Ishikawa (cell line): Measurements from ENCODE around the gene RER1.

Source experiments
- CREB1 ChIP-seq: IDR thresholded peaks from 2 replicates; pipeline ENCODE4 v1.6.1; 2012; ENCODE audit warnings: low read depth
- EGR1 ChIP-seq: IDR thresholded peaks from 2 replicates; pipeline ENCODE4 v1.6.1; 2012
- EP300 ChIP-seq: IDR thresholded peaks from 2 replicates; pipeline ENCODE4 v1.6.1; 2012; ENCODE audit warnings: borderline replicate concordance
- FOXM1 ChIP-seq: IDR thresholded peaks from 2 replicates; pipeline ENCODE4 v1.6.1; 2012; ENCODE audit warnings: low read depth, borderline replicate concordance
- MAX ChIP-seq: IDR thresholded peaks from 2 replicates; pipeline ENCODE4 v1.6.1; 2012
- NFIC ChIP-seq: IDR thresholded peaks from 2 replicates; pipeline ENCODE4 v1.6.1; 2012
- RAD21 ChIP-seq: IDR thresholded peaks from 2 replicates; pipeline ENCODE4 v1.6.1; 2012; ENCODE audit warnings: low read depth
- REST ChIP-seq: IDR thresholded peaks from 2 replicates; pipeline ENCODE4 v1.6.1; 2012; ENCODE audit warnings: low read depth, mild to moderate bottlenecking
- TAF1 ChIP-seq: IDR thresholded peaks from 2 replicates; pipeline ENCODE4 v1.6.1; 2012; ENCODE audit warnings: low read depth, mild to moderate bottlenecking
- TCF12 ChIP-seq: IDR thresholded peaks from 2 replicates; pipeline ENCODE4 v1.6.1; 2012; ENCODE audit warnings: low read depth
- TEAD4 ChIP-seq: IDR thresholded peaks from 2 replicates; pipeline ENCODE4 v1.6.1; 2012
- USF1 ChIP-seq: IDR thresholded peaks from 2 replicates; pipeline ENCODE4 v1.6.1; 2012
- YY1 ChIP-seq: IDR thresholded peaks from 2 replicates; pipeline ENCODE4 v1.6.1; 2012; ENCODE audit warnings: low read depth
- ZBTB7A ChIP-seq: IDR thresholded peaks from 2 replicates; pipeline ENCODE4 v1.6.1; 2012; ENCODE audit warnings: low read depth

- TF ChIP-seq ZBTB7A (no peak), RAD21 (no peak), TCF12 (no peak), EP300 (no peak), REST (no peak), FOXM1 (no peak), USF1 (no peak), TAF1 (no peak), MAX (no peak), TEAD4 (no peak), YY1 (no peak), EGR1 (no peak), NFIC (no peak), CREB1 (no peak)
Measured at GRCh38 chr1:2378956-2379732, 12.5 kb upstream of the RER1 start.
